ENCODE data around the gene ESR2.

DNA sequence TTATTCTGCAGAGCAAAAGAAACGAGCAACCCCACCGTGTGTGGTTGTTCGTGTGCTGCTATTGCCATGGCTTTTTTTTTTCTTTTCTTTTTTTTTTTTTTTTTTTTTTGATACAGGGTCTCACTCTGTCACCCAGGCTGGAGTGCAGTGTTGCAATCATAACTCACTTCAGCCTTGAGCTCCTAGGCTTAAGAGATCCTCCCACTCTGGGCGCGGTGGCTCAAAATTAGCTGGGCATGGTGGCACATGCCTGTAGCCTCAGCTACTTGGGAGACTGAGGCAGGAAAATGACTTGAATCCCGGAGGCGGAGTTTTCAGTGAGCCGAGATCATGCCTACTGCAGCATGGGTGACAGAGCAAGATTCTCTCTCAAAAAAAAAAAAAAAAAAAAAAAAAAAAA lies 144.2 kb downstream of the ESR2 start:
- no peak for TF ChIP-seq CTCF (IDR thresholded peaks at IDR 0.05)
- no peak for TF ChIP-seq POLR2A (IDR thresholded peaks at IDR 0.05)
